Measurements from ENCODE around the gene RBM6. TPM values are rescaled to one million over a fixed set of nuclear protein-coding genes. Genes with fewer than 3 reads are reported as not detected.

RBM6 gene
- total RNA-seq, 1 experiment from 2014 or later = 58.3 TPM

DNA sequence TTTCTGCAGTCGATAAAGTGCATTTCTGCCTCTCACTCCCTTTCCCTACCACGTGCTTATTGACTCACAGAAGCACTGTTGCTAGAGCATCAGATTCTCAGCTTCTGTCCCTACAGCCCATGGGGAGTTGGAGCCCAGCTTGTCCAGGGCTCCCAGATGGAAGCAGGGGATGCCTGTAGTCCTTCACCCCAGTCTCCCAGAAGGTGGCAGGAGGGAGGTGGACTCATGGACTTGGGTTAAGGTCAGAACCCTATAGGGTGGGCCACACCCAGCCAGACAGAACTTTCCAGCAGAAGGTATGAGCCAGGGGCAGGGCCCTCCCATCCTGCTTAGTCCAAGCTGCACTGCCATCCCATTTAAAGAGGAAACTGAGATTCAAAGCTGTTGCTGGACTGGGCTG is 182.1 kb downstream of the RBM6 start:
- intact Hi-C loops (cut with micrococcal nuclease) = loop anchor here (5.0 kb wide), 1 partner anchor 150 kb away; no protein-coding TSS in a partner anchor
- ATAC-seq = peak; percentile 13

More for the DNA sequence above, 182.1 kb downstream of the RBM6 start:
- H3K27ac ChIP-seq (ENCODE audit: low read depth, low read length) = no peak overlapping the region
- RAD21 ChIA-PET (ENCODE audit: low non-redundant PET in 1 of 2, low total read pairs in 2 of 2, uncharacterized antibody in 2 of 2, unreplicated experiment in 2 of 2) = no interaction called here
- H4K20me1 ChIP-seq (ENCODE audit: insufficient read depth) = no peaks in the 10 kb centered on the region
- H3K9me3 ChIP-seq (ENCODE audit: control insufficient read depth in 1 of 2, insufficient read depth in 1 of 2, low read depth in 1 of 2, low read length in 2 of 2) = no peaks in the 10 kb centered on the region
- H3K79me2 ChIP-seq (ENCODE audit: insufficient read depth, low read length) = no peaks in the 10 kb centered on the region
- POLR2A ChIA-PET = no interaction called here
- no peak overlapping the region for H3K4me3 ChIP-seq (replicated peaks in 1 of 2; ENCODE audit: low read depth in 1 of 2, low read length in 2 of 2)
- TF ChIP-seq, protein P1, sequence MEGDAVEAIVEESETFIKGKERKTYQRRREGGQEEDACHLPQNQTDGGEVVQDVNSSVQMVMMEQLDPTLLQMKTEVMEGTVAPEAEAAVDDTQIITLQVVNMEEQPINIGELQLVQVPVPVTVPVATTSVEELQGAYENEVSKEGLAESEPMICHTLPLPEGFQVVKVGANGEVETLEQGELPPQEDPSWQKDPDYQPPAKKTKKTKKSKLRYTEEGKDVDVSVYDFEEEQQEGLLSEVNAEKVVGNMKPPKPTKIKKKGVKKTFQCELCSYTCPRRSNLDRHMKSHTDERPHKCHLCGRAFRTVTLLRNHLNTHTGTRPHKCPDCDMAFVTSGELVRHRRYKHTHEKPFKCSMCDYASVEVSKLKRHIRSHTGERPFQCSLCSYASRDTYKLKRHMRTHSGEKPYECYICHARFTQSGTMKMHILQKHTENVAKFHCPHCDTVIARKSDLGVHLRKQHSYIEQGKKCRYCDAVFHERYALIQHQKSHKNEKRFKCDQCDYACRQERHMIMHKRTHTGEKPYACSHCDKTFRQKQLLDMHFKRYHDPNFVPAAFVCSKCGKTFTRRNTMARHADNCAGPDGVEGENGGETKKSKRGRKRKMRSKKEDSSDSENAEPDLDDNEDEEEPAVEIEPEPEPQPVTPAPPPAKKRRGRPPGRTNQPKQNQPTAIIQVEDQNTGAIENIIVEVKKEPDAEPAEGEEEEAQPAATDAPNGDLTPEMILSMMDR (IDR thresholded peaks at IDR 0.05 in 2 of 3, conservative IDR thresholded peaks at IDR 0.05 in 1 of 3; ENCODE audit: borderline replicate concordance in 1 of 3, insufficient read depth in 1 of 3, low read depth in 2 of 3, low read length in 2 of 3) = no peak
- TF ChIP-seq SIN3A (IDR thresholded peaks at IDR 0.05; ENCODE audit: low read depth) (no peak), ELF1 (IDR thresholded peaks at IDR 0.05; ENCODE audit: borderline replicate concordance, low read depth) (no peak), EZH2 (IDR thresholded peaks at IDR 0.05) (no peak), TCF7L2 (IDR thresholded peaks at IDR 0.05; ENCODE audit: borderline replicate concordance, extremely low read depth, insufficient read depth, insufficient read length) (no peak), CBX3 (IDR thresholded peaks at IDR 0.05; ENCODE audit: low read depth) (no peak), YY1 (IDR thresholded peaks at IDR 0.05; ENCODE audit: extremely low read depth, insufficient replicate concordance, low read depth, low read length) (no peak), POLR2A (IDR thresholded peaks at IDR 0.05; ENCODE audit: borderline replicate concordance, extremely low read depth, insufficient read depth, insufficient read length) (no peak), EZH2phosphoT487 (IDR thresholded peaks at IDR 0.05; ENCODE audit: borderline replicate concordance) (no peak), SRF (IDR thresholded peaks at IDR 0.05; ENCODE audit: low read depth) (no peak), SP1 (IDR thresholded peaks at IDR 0.05; ENCODE audit: low read depth) (no peak), POLR2AphosphoS5 (IDR thresholded peaks at IDR 0.05; ENCODE audit: low read depth, low read length) (no peak), EGR1 (IDR thresholded peaks at IDR 0.05; ENCODE audit: low read depth) (no peak), JUND (IDR thresholded peaks at IDR 0.05) (no peak), ZNF274 (IDR thresholded peaks at IDR 0.05; ENCODE audit: low read depth, low read length) (no peak)
- TF ChIP-seq, protein P2, sequence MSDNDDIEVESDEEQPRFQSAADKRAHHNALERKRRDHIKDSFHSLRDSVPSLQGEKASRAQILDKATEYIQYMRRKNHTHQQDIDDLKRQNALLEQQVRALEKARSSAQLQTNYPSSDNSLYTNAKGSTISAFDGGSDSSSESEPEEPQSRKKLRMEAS (IDR thresholded peaks at IDR 0.05) = no peak
- TF ChIP-seq, protein P3, sequence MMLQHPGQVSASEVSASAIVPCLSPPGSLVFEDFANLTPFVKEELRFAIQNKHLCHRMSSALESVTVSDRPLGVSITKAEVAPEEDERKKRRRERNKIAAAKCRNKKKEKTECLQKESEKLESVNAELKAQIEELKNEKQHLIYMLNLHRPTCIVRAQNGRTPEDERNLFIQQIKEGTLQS (IDR thresholded peaks at IDR 0.05) = no peak
- H3K9ac ChIP-seq (ENCODE audit: low read length) = no peak overlapping the region
- H3K27me3 ChIP-seq (ENCODE audit: insufficient read depth, low read length) = no peaks in the 10 kb centered on the region
- no peak overlapping the region for H2AFZ ChIP-seq (ENCODE audit: low read depth, low read length, poor library complexity, severe bottlenecking)
- CTCF ChIA-PET = no interaction called here
- H3K9me2 ChIP-seq (ENCODE audit: insufficient read depth) = no peaks in the 10 kb centered on the region
- peaks cover 23 to 24% of the 10 kb centered on the region in 2 experiments; a peak in 3 of 4 replicates for H3K36me3 ChIP-seq (ENCODE audit: control insufficient read depth in 1 of 2, insufficient read depth in 2 of 2, low read length in 2 of 2)
- no peak for DNase-seq (ENCODE audit: low read depth, low spot score)
- H3K4me1 ChIP-seq (ENCODE audit: control insufficient read depth in 1 of 2, insufficient read depth in 2 of 2, low read length in 2 of 2) = no peaks in the 10 kb centered on the region
- H3K4me2 ChIP-seq (ENCODE audit: low read length) = no peak overlapping the region
- no TSS peak for BruUV-seq (replicated peaks)
